ENCODE results near the gene ABCA8.

The ABCA8 gene

GRCh38 chr17:68943123-68943811 lies 11.9 kb downstream of the ABCA8 start:
- no peak for DNase-seq

DNA sequence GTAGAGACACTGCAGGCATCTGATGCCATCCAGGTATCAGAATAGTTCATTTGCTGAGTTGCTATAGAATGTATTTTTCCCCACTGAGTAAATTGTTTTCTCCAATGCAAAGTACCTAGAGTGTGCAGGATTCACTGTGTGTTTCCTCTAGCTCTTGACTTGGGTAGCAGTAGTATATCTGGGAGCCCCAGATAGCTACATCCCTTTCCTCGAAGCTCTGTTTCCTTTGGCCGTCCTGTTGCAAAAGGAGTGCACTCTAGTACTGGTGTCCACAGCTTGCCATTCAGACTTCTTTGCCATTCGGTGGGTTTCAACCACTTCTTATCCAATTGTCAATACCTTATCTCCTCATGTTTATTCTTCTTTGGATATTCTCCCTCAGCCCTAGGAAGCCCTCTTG lies 12.8 kb downstream of the ABCA8 start:
- no peak for DNase-seq

- no peak for DNase-seq
These were observed 13.4 kb downstream of the ABCA8 start for GRCh38 chr17:68941761-68942160.

DNA sequence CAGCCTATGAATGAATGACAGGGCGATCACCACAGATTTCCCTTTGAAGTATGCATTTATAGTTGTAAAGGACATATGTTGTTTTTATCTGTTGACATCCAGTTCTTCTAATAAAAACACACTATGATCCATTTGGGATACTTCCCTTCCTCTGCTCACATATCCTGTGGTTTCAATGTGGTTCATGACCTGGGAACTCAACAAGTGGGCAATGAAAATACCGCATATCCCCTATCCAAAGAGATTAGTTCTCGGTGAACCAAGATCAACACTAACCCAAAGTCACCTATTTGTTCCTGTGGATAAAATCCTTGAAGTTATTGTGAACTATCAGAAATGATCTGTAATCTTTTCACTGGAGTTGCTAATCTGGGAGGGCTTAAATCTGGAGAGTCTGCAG lies 16.0 kb downstream of the ABCA8 start:
- no peak for DNase-seq

GRCh38 chr17:68937890-68938514 lies 17.2 kb downstream of the ABCA8 start:
- no peak for DNase-seq

- no peak for DNase-seq
These were observed 27.7 kb downstream of the ABCA8 start for GRCh38 chr17:68927516-68927915.

- DNase-seq = no peak
These were observed 30.1 kb downstream of the ABCA8 start for GRCh38 chr17:68924793-68925720.

DNA sequence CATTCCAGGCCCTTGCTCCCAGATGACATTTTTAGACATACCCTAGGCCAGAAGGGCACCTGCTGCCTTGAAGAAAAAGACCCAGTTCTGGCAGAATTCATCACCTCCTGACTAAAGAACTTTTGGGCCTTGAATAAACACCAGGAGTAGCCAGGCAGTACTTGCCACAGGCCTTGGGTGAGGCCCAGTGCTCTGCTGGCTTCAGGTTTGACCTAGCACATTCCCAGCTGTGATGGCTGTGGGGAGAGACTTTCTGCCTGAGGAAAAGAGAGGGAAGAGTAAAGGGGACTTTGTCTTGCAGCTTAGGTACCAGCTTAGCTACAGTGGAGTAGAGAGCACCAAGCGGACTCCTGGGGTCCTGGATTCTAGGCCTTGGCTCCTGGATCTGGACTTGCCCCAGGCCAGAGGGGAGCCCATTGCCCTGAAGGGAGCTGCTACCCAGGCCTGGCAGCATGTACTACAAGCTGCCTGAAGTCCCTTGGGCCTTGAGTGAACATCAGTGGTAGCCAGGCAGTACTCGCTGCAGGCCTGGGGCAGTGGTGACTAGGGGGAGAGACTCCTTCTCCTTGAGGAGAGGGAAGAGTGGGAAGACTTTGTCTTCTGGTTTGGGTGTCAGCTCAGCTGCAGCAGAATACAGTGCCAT lies 44.3 kb downstream of the ABCA8 start:
- no peak for DNase-seq

GRCh38 chr17:68910251-68910705 lies 44.9 kb downstream of the ABCA8 start:
- no peak for DNase-seq

- DNase-seq = no peak
These were observed 46.1 kb downstream of the ABCA8 start for GRCh38 chr17:68909066-68909465.

GRCh38 chr17:68908045-68908444 lies 47.1 kb downstream of the ABCA8 start:
- DNase-seq = no peak

- DNase-seq = no peak
These were observed 48.6 kb downstream of the ABCA8 start for GRCh38 chr17:68906638-68907037.

DNA sequence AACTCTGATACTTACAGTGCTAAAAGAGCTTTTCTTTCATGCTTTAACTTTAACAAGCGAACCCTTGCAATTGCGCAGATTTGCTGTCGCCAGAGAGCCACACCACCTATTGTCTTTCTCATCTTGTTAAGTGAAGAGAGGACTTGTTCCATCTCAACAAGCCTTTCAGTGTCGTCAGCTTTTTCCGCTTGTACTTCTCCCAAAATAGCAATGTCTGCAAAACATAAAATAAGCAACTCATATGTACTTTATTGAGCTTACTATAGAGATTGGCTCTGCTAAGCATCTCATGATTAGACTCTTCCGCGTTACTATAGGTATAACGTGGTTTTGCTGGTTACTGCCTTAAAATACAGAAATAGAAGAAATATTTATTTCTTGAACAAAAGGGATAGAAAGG lies 51.9 kb downstream of the ABCA8 start:
- DNase-seq = no peak

GRCh38 chr17:68897557-68897956 lies 57.6 kb downstream of the ABCA8 start:
- DNase-seq = no peak

DNA sequence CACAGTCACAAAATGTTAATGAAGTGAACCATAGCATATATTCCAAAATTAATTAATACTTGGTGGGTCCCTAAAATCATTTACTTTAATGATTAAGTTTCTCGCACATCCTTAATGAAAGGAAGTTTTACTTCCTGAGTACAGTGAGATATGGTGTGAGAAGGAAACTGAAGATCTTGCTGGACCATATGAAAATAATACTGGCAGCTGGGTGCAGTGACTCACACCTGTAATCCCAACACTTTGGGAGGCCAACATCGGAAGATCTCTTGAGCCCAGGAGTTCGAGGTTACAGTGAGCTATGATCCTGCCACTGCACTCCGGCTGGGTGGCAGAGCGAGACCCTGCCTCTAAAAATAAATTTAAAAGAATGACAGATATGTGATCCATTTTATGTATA lies 62.5 kb downstream of the ABCA8 start:
- DNase-seq = no peak

- no peak for DNase-seq
These were observed 63.0 kb downstream of the ABCA8 start for GRCh38 chr17:68892193-68892592.

- DNase-seq = no peak
These were observed 68.8 kb downstream of the ABCA8 start for GRCh38 chr17:68886401-68886800.

GRCh38 chr17:68884888-68885287 lies 70.3 kb downstream of the ABCA8 start:
- DNase-seq = no peak

DNA sequence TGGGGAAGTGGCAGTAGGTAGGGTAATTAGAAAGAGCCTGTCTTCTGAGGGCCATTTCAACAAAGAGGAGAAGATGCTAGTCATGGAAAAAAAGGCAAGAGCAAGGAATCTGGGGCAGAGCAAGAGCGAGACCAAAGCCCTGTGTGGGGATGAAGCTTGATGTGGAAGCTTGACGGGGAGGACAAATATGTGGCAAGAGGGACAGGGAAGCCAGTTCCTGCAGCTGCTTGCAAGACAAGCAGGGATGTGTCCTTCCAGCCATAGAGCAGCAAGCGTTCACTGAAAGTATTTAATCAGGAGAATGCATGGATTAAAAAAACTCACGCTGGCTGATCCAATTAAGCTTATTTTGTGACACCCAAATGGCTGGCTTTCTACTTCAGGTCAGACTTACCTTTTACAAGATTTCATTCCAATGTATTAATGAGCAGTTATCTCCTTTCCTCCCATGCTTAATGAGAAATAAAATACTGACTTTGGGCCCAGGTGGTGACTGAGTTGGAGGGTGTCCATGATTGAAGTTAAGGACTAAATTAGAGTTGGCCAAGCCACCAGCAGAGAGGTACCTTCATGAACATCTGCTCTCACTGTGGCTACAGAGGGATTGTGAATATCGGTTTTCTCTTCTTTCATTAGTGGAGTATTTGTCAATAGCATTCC lies 76.8 kb downstream of the ABCA8 start:
- DNase-seq = no peak

GRCh38 chr17:68871447-68871846 lies 83.7 kb downstream of the ABCA8 start:
- no peak for DNase-seq

GRCh38 chr17:68870976-68871375 lies 84.2 kb downstream of the ABCA8 start:
- DNase-seq = no peak

DNA sequence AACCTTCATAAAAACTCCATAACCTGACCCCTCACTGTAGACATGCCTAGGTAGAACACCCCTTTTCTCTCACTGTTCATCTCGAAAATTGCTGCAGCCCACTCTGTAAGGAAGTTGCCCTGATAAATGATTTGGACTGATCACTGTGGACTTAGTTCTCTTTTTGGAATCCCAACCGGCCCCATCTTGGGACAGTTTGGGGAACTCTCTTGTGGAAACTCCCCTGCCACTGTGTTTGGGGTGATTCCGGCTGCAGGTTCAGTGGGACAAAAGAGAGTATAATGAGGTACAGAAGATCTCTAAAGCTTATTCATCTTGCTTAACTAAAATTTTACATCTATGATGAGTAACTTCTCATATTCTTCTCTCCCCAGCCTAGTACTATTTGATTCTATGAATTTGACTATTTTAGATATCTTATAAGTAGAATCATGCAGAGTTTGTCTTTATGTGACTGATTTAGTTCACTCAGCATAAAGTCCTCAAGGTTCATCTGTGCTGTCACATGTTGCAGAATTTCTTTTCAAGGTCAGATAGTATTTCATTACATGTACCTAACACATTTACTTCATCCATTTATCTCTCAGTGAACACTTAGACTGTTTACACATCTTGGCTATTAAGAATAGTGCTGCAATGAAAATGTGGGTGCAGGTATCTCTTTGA lies 84.9 kb downstream of the ABCA8 start:
- DNase-seq = no peak

Data from 8988T (cell line).